ENCODE measurements around the gene ITGB5.

ITGB5 gene

DNA sequence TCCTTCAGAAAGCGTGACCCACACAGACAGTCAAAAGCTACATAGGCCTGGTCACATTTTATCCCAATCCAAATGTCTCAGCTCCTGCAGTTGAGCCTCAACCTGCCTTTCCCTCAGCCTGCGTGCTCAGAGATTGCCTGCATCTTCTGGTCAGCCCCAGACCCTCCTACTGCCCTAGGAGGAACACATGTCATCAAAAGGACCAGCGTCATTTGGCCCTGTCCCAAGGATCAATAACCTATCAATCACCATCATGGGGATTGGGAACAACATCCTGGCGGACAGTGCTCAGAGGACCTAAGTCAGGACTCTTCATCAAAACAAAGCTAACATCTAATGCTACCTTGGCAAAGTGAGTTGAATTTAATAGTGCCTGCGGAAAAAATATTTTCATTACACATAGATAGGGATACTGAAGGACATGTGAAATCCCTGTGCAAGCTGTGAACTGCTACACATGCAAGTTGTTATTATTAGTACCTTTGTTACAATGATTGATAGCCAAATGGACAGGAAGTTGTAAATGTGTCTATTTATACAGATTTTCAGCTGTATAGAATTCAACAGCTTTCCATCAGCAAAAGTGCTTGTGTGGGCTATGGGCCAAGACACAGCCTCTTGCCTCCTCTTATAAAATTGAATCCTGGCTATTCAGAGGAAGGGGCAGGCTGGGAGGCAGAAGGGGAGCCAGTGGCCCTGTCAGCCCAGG is 109.2 kb downstream of the ITGB5 start:
- DNase-seq = no peak
- Mint-ChIP-seq H3K4me3 (no peak overlapping the region), H3K4me1 (ENCODE audit: low read depth) (peaks cover 6% of the 10 kb centered on the region), H3K36me3 (ENCODE audit: low read depth) (no peaks in the 10 kb centered on the region), H3K9me3 (no peaks in the 10 kb centered on the region), H3K27me3 (peaks cover 12% of the 10 kb centered on the region), H3K27ac (no peak overlapping the region)

DNA sequence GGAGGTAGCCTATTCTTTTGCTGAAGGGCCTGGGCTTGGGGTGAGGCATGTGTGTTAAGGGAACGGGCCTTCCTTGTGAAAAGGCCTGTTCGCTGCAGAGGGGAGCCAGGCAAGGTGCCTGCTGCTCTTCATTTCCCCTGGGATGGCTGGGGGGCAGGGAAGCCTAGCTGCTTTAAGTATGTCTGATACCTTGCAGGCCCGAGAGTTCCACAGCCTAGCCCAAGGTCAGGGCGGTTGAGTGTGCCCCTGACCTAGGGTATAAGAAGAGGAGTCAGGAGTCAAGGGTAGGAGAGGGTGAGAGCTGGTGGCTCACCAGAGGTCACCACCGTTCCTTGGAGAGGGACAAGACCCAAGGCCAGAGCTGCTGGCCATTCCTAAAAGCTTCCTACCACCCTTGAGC is 110.3 kb downstream of the ITGB5 start:
- H3K4me3 Mint-ChIP-seq = no peak overlapping the region
- peaks cover 6% of the 10 kb centered on the region for H3K4me1 Mint-ChIP-seq (ENCODE audit: low read depth)
- H3K27me3 Mint-ChIP-seq = peaks cover 20% of the 10 kb centered on the region
- H3K27ac Mint-ChIP-seq = no peak overlapping the region
- no peaks in the 10 kb centered on the region for H3K9me3 Mint-ChIP-seq
- no peaks in the 10 kb centered on the region for H3K36me3 Mint-ChIP-seq (ENCODE audit: low read depth)
- no peak for DNase-seq

DNA sequence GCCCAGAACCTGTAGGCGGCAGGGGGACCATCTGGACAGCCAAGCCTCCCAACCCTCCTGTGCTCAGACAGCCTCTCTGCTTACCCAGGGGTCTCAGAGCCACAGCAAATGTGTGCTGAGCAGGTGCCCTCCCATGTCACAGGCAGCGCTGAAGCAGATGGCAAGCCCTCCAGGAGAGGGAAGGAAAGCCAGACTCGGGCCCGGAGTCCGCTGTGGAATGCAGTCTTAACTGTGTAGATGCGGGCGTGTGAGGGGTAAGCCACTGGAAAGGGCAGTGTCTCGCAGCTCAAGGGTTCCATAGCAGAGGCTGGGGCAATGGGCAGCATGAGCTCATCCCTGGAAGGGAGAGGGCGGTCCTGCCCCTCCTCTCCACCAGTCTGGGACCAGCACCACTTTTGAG is 111.3 kb downstream of the ITGB5 start:
- H3K4me3 Mint-ChIP-seq = no peak overlapping the region
- DNase-seq = no peak
- H3K27me3 Mint-ChIP-seq = peaks cover 27% of the 10 kb centered on the region
- H3K4me1 Mint-ChIP-seq (ENCODE audit: low read depth) = peaks cover 3% of the 10 kb centered on the region
- no peaks in the 10 kb centered on the region for H3K9me3 Mint-ChIP-seq
- H3K36me3 Mint-ChIP-seq (ENCODE audit: low read depth) = no peaks in the 10 kb centered on the region
- no peak overlapping the region for H3K27ac Mint-ChIP-seq

DNA sequence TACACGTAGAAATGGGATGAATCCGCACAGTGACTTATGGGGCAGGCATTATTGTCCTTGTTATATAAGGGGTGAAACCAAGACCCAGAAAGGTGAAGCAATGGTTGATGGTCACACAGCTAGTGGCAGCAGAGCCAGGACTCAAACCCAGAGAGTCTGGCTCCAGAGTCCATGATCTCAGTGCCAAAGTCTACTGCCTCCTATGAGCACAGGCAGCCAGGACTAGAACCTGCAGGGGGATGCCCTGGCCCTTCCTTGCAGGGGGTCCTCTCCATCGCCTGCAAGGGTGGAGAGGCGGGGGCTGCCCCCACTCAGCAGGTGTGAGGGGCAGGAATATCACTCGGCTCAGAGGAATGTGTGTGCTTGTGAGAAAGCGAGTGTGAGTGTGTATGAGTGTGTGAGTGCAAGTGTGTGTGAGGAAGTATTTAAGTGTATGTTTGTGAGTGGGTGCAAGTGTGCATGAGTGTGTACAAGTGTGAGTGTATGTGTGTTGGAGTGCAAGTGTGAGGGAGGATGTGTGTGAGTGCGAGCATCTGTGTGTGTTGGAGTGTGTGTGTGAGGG is 112.2 kb downstream of the ITGB5 start:
- no peaks in the 10 kb centered on the region for H3K4me1 Mint-ChIP-seq (ENCODE audit: low read depth)
- no peaks in the 10 kb centered on the region for H3K9me3 Mint-ChIP-seq
- peaks cover 34% of the 10 kb centered on the region for H3K27me3 Mint-ChIP-seq
- DNase-seq = no peak
- no peak overlapping the region for H3K4me3 Mint-ChIP-seq
- H3K36me3 Mint-ChIP-seq (ENCODE audit: low read depth) = no peaks in the 10 kb centered on the region
- no peak overlapping the region for H3K27ac Mint-ChIP-seq

DNA sequence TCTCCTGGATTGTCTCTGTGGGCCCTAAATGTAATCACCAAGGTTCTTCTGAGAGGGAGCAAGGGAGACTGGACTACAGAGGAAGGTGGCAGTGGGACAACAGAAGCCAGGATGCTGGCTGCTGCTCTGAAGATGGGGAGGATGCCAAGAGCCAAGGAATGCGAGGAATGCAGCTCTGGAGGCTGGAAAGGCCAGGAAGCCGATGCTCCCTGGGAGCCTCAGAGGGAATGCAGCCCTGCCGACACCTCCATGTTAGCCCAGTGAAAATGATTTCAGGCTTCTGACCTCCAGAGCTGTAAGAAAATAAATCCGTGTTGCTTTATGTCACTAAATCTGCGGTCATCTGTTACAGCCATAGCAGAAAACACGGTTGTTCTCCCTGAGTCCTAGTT is 112.8 kb downstream of the ITGB5 start:
- Mint-ChIP-seq H3K27me3 (peaks cover 37% of the 10 kb centered on the region), H3K27ac (no peak overlapping the region), H3K4me1 (ENCODE audit: low read depth) (no peaks in the 10 kb centered on the region)

DNA sequence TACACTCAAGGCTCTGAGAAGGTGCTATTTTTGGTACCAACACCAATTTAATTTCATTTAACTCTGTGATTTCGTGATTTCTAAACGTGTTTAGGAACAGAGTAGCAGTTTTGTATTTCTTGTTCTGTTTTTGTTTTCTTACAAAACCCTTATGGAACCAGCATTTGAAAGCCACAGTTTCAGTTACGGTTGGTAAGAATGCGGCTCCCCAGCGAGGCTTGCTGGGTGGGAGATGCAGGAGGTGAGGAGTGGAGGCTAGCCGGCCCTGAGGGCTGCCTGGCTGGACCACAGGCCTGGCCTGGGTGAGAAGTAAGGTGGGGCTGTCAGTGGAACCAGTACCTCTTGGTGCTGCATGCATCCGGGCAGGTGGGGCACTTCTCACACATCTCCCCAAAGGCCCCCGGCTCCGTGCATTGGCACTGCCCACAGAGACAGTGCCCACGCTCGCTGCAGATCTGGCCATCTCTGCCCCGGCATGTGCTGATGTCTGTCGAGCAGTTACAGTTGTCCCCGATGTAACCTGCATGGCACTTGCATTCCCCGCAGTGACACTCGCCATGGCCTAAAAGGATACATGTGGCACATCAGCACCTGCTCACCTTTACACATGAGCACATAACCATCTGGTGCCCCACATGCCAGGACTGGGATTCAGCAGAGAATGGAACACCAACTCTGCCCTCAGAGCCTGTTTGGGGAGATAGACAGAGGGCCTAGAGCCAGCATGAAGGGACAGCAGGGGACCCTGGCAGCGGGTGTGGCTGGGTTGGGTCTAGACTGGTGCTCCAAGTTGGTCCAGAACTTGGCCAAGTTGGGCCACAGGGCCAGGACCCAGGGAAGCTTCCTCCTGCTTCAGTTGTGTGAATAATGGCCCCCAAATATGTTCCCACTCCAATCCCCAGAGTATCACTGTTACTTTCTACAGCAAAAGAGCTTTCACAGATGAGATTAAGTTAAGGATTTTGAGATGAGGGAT is 113.5 kb downstream of the ITGB5 start:
- Mint-ChIP-seq H3K4me3 (no peak overlapping the region), H3K27ac (no peak overlapping the region), H3K27me3 (peaks cover 37% of the 10 kb centered on the region), H3K9me3 (no peaks in the 10 kb centered on the region), H3K36me3 (ENCODE audit: low read depth) (no peaks in the 10 kb centered on the region), H3K4me1 (ENCODE audit: low read depth) (no peaks in the 10 kb centered on the region)
- DNase-seq = no peak

More for the DNA sequence above, 112.8 kb downstream of the ITGB5 start:
- H3K9me3 Mint-ChIP-seq = no peaks in the 10 kb centered on the region
- no peak overlapping the region for H3K4me3 Mint-ChIP-seq
- no peak for DNase-seq
- H3K36me3 Mint-ChIP-seq (ENCODE audit: low read depth) = no peaks in the 10 kb centered on the region

DNA sequence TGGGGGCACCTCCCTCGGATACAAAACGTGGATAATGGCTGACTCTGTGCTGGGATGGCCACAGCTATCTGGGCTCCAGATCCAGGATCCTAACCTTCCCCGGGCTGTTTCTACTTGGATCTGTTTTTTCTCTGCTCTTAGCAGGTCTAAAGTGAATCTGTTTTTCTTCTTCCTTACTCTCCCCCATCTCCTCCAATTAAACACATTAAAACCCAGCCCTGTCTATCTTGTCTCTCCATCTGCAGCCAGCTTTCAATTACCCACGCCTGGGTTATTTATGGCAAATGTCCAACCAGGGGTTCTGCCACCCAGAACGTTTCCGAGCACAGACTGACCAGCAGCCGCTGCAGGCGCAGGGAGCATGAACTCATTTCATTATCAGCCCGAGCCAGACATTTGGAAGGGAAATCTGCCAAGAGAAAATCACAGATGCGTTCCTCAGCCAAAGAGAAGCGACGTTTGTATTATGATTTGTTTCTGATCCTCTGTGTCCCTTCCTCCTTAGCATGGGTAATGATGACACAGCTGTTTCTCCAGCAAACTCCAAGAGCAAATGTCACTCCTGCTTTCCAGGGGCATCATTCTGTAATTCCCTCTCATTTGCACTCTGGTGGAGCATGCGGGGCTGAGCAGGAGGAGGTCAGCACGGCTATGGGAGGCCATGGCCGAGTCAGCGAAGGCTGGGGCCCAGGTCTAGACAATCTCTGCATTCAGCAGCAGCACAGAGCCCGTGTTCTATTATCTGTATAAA is 114.9 kb downstream of the ITGB5 start:
- Mint-ChIP-seq H3K9me3 (no peaks in the 10 kb centered on the region), H3K27ac (no peak overlapping the region), H3K4me1 (ENCODE audit: low read depth) (no peaks in the 10 kb centered on the region), H3K4me3 (no peak overlapping the region), H3K27me3 (peaks cover 37% of the 10 kb centered on the region), H3K36me3 (ENCODE audit: low read depth) (no peaks in the 10 kb centered on the region)
- DNase-seq = no peak

DNA sequence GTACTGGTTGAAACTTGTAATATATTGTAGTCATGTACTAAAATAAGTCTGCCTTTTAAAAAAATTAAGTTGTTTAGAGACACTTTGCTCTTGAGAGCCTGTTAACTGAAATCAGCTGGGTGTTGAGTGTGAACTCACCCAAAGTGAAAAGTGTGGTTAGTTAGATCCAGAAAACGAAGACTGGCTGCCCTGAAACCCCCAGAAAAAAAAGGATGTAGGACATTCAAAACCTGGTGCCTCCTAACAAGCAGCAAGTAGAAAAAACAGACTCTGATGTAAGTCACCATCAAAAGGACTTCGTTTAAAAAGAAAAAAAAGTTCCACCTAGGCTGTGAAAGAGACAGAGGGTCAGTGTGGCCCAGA is 116.1 kb downstream of the ITGB5 start:
- no peak for DNase-seq
- H3K27me3 Mint-ChIP-seq = peaks cover 37% of the 10 kb centered on the region
- no peak overlapping the region for H3K4me3 Mint-ChIP-seq
- H3K36me3 Mint-ChIP-seq (ENCODE audit: low read depth) = no peaks in the 10 kb centered on the region
- no peaks in the 10 kb centered on the region for H3K4me1 Mint-ChIP-seq (ENCODE audit: low read depth)
- no peak overlapping the region for H3K27ac Mint-ChIP-seq
- no peaks in the 10 kb centered on the region for H3K9me3 Mint-ChIP-seq

DNA sequence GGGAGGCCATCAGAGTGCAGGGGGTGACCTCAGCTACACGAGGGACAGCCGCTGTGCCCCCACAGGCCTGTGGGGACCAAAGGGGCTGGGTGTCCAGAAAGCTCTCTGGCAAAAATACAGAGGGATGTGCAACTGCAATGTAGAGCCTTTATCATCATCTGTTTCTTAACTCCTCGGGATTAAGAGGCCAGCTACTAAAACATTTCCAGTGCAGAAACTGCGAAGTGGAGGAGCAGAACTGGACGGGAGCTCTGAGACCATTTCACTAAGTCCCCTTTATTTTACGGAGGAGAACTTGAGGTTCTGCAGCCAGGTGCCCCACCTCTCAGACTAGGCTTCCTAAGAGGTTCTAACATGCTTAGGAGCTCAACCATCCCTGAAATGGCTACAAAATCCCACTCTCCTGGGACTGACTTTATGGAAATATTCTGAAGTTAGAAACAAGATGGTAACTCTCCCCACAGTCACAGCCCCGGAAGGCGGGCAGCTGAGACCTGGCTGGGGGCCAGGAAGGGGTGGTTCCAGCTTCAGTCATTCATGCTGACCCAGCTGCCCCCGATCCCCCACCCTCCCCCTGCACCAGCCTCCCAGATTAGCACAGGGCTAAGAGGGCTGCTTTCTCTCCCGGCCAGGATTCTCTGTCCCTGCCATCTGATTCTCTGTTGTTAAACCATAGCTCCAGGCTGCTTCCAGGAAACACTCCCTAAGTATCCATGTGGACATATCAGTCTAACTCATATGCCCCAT is 116.7 kb downstream of the ITGB5 start:
- Mint-ChIP-seq H3K27me3 (peaks cover 38% of the 10 kb centered on the region), H3K27ac (no peak overlapping the region), H3K9me3 (no peaks in the 10 kb centered on the region), H3K36me3 (ENCODE audit: low read depth) (no peaks in the 10 kb centered on the region), H3K4me3 (no peak overlapping the region), H3K4me1 (ENCODE audit: low read depth) (no peaks in the 10 kb centered on the region)
- DNase-seq = no peak

DNA sequence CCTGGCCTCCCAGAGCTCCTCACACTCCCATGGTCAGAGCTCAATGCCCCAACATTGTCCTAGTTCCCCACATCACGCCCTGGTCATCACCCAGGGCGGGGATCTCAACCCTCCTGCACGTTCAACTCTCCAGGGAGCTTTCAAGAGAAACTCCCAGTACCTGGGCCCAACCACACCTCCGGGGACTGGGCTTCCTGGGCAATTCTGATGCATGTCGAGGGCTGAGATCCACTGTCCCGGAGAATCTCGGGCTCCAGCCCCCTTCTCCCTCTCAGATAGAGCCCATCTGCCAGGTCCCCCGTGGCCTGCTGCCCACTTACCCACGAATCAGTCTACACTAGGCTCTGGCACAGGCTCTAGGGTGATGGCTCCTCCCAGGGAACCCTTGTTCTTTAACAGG is 117.7 kb downstream of the ITGB5 start:
- H3K4me1 Mint-ChIP-seq (ENCODE audit: low read depth) = no peaks in the 10 kb centered on the region
- no peak for DNase-seq
- H3K9me3 Mint-ChIP-seq = no peaks in the 10 kb centered on the region
- H3K4me3 Mint-ChIP-seq = no peak overlapping the region
- peaks cover 39% of the 10 kb centered on the region for H3K27me3 Mint-ChIP-seq
- no peaks in the 10 kb centered on the region for H3K36me3 Mint-ChIP-seq (ENCODE audit: low read depth)
- no peak overlapping the region for H3K27ac Mint-ChIP-seq

DNA sequence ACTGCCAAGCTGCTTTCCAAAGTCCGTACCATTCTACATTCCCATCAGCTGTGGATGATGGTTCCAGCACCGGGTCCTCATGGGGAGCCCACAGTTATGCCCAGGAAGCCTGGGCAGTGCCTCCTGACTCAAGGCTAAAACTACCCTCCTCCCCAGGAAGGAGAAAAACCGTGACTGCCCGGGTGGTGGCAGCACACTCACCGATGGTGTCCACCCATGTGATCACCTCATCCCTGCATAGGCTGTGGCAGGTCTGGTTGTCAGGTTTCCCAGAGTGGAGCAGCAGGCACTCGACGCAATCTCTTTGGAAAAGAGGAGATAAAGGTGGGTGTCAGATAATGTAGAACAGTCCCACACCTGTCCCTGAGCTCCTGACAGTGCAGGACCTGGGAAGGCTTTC is 118.4 kb downstream of the ITGB5 start:
- no peak for DNase-seq
- no peaks in the 10 kb centered on the region for H3K4me1 Mint-ChIP-seq (ENCODE audit: low read depth)
- H3K4me3 Mint-ChIP-seq = no peak overlapping the region
- no peak overlapping the region for H3K27ac Mint-ChIP-seq
- H3K27me3 Mint-ChIP-seq = peaks cover 35% of the 10 kb centered on the region
- no peaks in the 10 kb centered on the region for H3K9me3 Mint-ChIP-seq
- H3K36me3 Mint-ChIP-seq (ENCODE audit: low read depth) = no peaks in the 10 kb centered on the region

DNA sequence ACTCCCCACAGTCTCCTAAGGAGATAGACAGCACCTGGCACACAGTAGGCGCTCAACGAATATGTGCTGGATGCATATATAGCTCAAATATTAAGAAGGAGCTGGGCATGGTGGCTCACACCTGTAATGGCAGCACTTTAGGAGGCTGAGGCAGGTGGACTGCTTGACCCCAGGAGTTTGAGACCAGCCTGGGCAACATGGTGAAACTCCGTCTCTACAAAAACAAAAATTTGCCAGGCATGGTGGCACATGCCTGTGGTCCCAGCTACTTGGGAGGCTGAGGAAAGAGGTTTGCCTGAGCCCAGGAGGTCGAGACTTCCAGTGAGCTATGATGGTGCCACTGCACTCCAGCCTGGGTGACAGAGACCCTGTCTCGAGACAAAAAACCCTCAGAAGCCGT is 119.5 kb downstream of the ITGB5 start:
- Mint-ChIP-seq H3K4me1 (ENCODE audit: low read depth) (no peaks in the 10 kb centered on the region), H3K27ac (no peak overlapping the region), H3K27me3 (peaks cover 27% of the 10 kb centered on the region), H3K4me3 (no peak overlapping the region), H3K9me3 (no peaks in the 10 kb centered on the region), H3K36me3 (ENCODE audit: low read depth) (no peaks in the 10 kb centered on the region)
- DNase-seq = no peak

DNA sequence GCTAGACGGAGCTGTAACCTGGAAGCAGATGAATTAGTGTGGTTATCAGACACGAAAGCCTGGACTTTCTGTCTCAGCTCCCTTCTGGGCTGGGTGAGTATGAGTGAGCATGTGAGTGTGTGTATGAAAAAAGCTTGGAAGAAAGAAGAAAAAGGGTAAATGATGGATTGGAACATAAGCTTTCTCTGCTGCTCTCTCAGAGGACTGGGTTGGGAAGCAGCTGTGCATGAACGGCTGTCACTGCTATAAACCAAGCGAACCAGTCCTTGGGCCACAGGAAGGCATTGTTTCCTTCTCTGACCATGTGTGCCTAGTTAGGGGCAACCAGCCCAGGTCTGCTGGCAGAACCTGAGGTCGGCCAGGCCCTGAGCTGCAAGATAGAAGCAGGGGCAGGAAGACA is 119.9 kb downstream of the ITGB5 start:
- no peaks in the 10 kb centered on the region for H3K9me3 Mint-ChIP-seq
- H3K27ac Mint-ChIP-seq = no peak overlapping the region
- no peak overlapping the region for H3K4me3 Mint-ChIP-seq
- H3K4me1 Mint-ChIP-seq (ENCODE audit: low read depth) = no peaks in the 10 kb centered on the region
- peaks cover 23% of the 10 kb centered on the region for H3K27me3 Mint-ChIP-seq
- H3K36me3 Mint-ChIP-seq (ENCODE audit: low read depth) = no peaks in the 10 kb centered on the region
- DNase-seq = no peak

All from activated T-cell treated with anti-CD3 and anti-CD28 coated beads, Interleukin-2, amount 50 U/mL, for 24 hours (primary cell).